Astrocyte (in vitro differentiated cells and primary cell): ENCODE results near the gene RAC2. TPM values are rescaled to one million over a fixed set of nuclear protein-coding genes. Genes with fewer than 3 reads are reported as not detected.

Source experiments
- DNase-seq: peaks from one replicate; pipeline ENCODE4 v3.0.0-alpha.2; 2010; ENCODE audit warnings: low read depth
- FAIRE-seq: peaks from 2 replicates; lab custom pipeline; 2011; peaks lifted over from hg19 to GRCh38; lab: Jason Lieb, UNC
- H2AFZ ChIP-seq: 2 replicates; pipeline ENCODE4 v1.6.0; 2012; ENCODE audit warnings: low read depth, low read length, inconsistent platforms
- H3K27ac ChIP-seq: 2 replicates; pipeline ENCODE4 v1.5.1; 2011; ENCODE audit warnings: low read depth, low read length, inconsistent platforms
- H3K27me3 ChIP-seq: 2 replicates; pipeline ENCODE4 v1.6.0; 2011; ENCODE audit warnings: low read length, inconsistent platforms; ENCODE audit not compliant: insufficient read depth
- H3K36me3 ChIP-seq: 2 replicates; pipeline ENCODE4 v1.5.1; 2011; ENCODE audit warnings: low read length, inconsistent platforms; ENCODE audit not compliant: insufficient read depth
- H3K4me1 ChIP-seq: 2 replicates; pipeline ENCODE4 v1.5.1; 2011; ENCODE audit warnings: low read length, inconsistent platforms; ENCODE audit not compliant: insufficient read depth
- H3K4me2 ChIP-seq: 2 replicates; pipeline ENCODE4 v1.6.0; 2012; ENCODE audit warnings: low read length, inconsistent platforms
- H3K4me3 ChIP-seq: 2 replicates; pipeline ENCODE4 v1.5.1; 2011; ENCODE audit warnings: low read depth, mild to moderate bottlenecking, low read length, inconsistent platforms; ENCODE audit not compliant: insufficient read depth
- H3K79me2 ChIP-seq: 2 replicates; pipeline ENCODE4 v1.6.0; 2012; ENCODE audit warnings: mild to moderate bottlenecking, low read length, inconsistent platforms; ENCODE audit not compliant: insufficient read depth
- H3K9ac ChIP-seq: 2 replicates; pipeline ENCODE4 v1.6.0; 2012; ENCODE audit warnings: mild to moderate bottlenecking, low read length, inconsistent platforms
- H3K9me3 ChIP-seq: 2 replicates; pipeline ENCODE4 v1.5.1; 2012; ENCODE audit warnings: low read depth, mild to moderate bottlenecking, low read length, inconsistent platforms; ENCODE audit not compliant: insufficient read depth
- H4K20me1 ChIP-seq: 2 replicates; pipeline ENCODE4 v1.6.0; 2012; ENCODE audit warnings: low read length, inconsistent platforms; ENCODE audit not compliant: insufficient read depth
- H3K27ac Mint-ChIP-seq: one replicate; pipeline ENCODE4 v1.8.0; 2021; ENCODE audit warnings: mild to moderate bottlenecking, mixed read lengths; ENCODE audit not compliant: unreplicated experiment
- H3K27me3 Mint-ChIP-seq: one replicate; pipeline ENCODE4 v1.8.0; 2021; ENCODE audit warnings: low read depth, mixed read lengths; ENCODE audit not compliant: unreplicated experiment
- H3K36me3 Mint-ChIP-seq: one replicate; pipeline ENCODE4 v1.8.0; 2021; ENCODE audit warnings: low read depth, mixed read lengths; ENCODE audit not compliant: unreplicated experiment
- H3K4me1 Mint-ChIP-seq: one replicate; pipeline ENCODE4 v1.8.0; 2021; ENCODE audit warnings: low read depth, mixed read lengths; ENCODE audit not compliant: unreplicated experiment
- H3K4me3 Mint-ChIP-seq: one replicate; pipeline ENCODE4 v1.8.0; 2021; ENCODE audit warnings: mild to moderate bottlenecking, moderate library complexity, mixed read lengths; ENCODE audit not compliant: unreplicated experiment
- H3K9me3 Mint-ChIP-seq: one replicate; pipeline ENCODE4 v1.8.0; 2021; ENCODE audit warnings: mild to moderate bottlenecking, mixed read lengths; ENCODE audit not compliant: unreplicated experiment
- CTCF ChIP-seq: IDR thresholded peaks from 2 replicates; pipeline ENCODE4 v1.5.1; 2011; ENCODE audit warnings: low read depth, mild to moderate bottlenecking, inconsistent platforms, low read length, moderate library complexity; ENCODE audit not compliant: insufficient read depth
- EZH2 ChIP-seq: IDR thresholded peaks from 2 replicates; pipeline ENCODE4 v1.6.1; 2012; ENCODE audit warnings: mild to moderate bottlenecking, low read length, inconsistent platforms; ENCODE audit not compliant: insufficient read depth
- total RNA-seq: library from RNA; stranded (reverse); gene quantifications from 2 replicates; pipeline ENCODE4 v1.2.1, GENCODE V29; 2021

Gene RAC2
- total RNA-seq, 1 donor from 2014 or later = 0.61 TPM

- H3K4me1 Mint-ChIP-seq = peaks cover 2% of the 10 kb centered on the region
- no peaks in the 10 kb centered on the region for H3K36me3 Mint-ChIP-seq
- H3K9ac ChIP-seq = no peak overlapping the region
These were observed 28.2 kb downstream of the RAC2 start for GRCh38 chr22:37215890-37216289.

GRCh38 chr22:37214731-37215030, 29.4 kb downstream of the RAC2 start:
- H3K36me3 Mint-ChIP-seq = no peaks in the 10 kb centered on the region
- TF ChIP-seq EZH2 (no peak), CTCF (no peak)
- FAIRE-seq (no peak), DNase-seq (no peak)
- no peaks in the 10 kb centered on the region for H3K36me3 ChIP-seq
- no peak overlapping the region for H3K9ac ChIP-seq
- H3K27ac Mint-ChIP-seq = no peak overlapping the region
- peaks cover 8% of the 10 kb centered on the region for H3K9me3 Mint-ChIP-seq
- no peaks in the 10 kb centered on the region for H3K4me1 ChIP-seq
- no peak overlapping the region for H3K4me2 ChIP-seq
- H3K4me1 Mint-ChIP-seq = peaks cover 2% of the 10 kb centered on the region
- H3K4me3 Mint-ChIP-seq = no peak overlapping the region
- peaks cover 17% of the 10 kb centered on the region for H3K27me3 ChIP-seq
- peaks cover 56% of the 10 kb centered on the region for H3K27me3 Mint-ChIP-seq
- no peak overlapping the region for H2AFZ ChIP-seq
- H3K4me3 ChIP-seq = no peak overlapping the region
- H3K79me2 ChIP-seq = no peaks in the 10 kb centered on the region
- no peaks in the 10 kb centered on the region for H4K20me1 ChIP-seq
- no peak overlapping the region for H3K27ac ChIP-seq
- no peaks in the 10 kb centered on the region for H3K9me3 ChIP-seq

More at GRCh38 chr22:37215890-37216289, 28.2 kb downstream of the RAC2 start:
- DNase-seq (no peak), FAIRE-seq (no peak)
- Histone ChIP-seq H3K79me2 (no peaks in the 10 kb centered on the region), H3K4me1 (no peaks in the 10 kb centered on the region), H3K9me3 (no peaks in the 10 kb centered on the region), H3K27me3 (peaks cover 14% of the 10 kb centered on the region), H4K20me1 (no peaks in the 10 kb centered on the region), H3K4me2 (no peak overlapping the region), H2AFZ (no peak overlapping the region), H3K36me3 (no peaks in the 10 kb centered on the region), H3K27ac (no peak overlapping the region), H3K4me3 (no peak overlapping the region)
- no peak overlapping the region for H3K4me3 Mint-ChIP-seq
- no peak for TF ChIP-seq EZH2
- no peak for TF ChIP-seq CTCF
- no peak overlapping the region for H3K27ac Mint-ChIP-seq
- H3K9me3 Mint-ChIP-seq = peaks cover 11% of the 10 kb centered on the region
- H3K27me3 Mint-ChIP-seq = peaks cover 51% of the 10 kb centered on the region

GRCh38 chr22:37213941-37214730, 29.9 kb downstream of the RAC2 start:
- Mint-ChIP-seq H3K4me1 (peaks cover 2% of the 10 kb centered on the region), H3K4me3 (no peak overlapping the region), H3K27me3 (peaks cover 55% of the 10 kb centered on the region), H3K9me3 (peaks cover 2% of the 10 kb centered on the region), H3K27ac (no peak overlapping the region), H3K36me3 (no peaks in the 10 kb centered on the region)
- Histone ChIP-seq H3K79me2 (no peaks in the 10 kb centered on the region), H3K4me3 (no peak overlapping the region), H3K4me1 (no peaks in the 10 kb centered on the region), H3K27me3 (peaks cover 12% of the 10 kb centered on the region), H3K9me3 (no peaks in the 10 kb centered on the region), H2AFZ (no peak overlapping the region), H3K36me3 (no peaks in the 10 kb centered on the region), H3K9ac (no peak overlapping the region), H3K27ac (no peak overlapping the region), H4K20me1 (no peaks in the 10 kb centered on the region), H3K4me2 (no peak overlapping the region)
- no peak for DNase-seq
- no peak for FAIRE-seq
- TF ChIP-seq CTCF (no peak), EZH2 (no peak)
